NB4 (cell line): ENCODE data around the gene HOXA4.

Experiments
- MYC ChIP-seq: IDR thresholded peaks from 2 replicates; pipeline ENCODE4 v1.6.1; 2011; ENCODE audit warnings: low read depth, low read length
- POLR2A ChIP-seq: IDR thresholded peaks from 2 replicates; pipeline ENCODE4 v1.6.1; 2011; ENCODE audit warnings: mild to moderate bottlenecking; ENCODE audit not compliant: insufficient read length; ENCODE audit errors: extremely low read depth
- TF ChIP-seq, protein P1 (sequence below): IDR thresholded peaks from one replicate; pipeline ENCODE4 v1.5.1; 2012; ENCODE audit warnings: low read depth, low read length

DNA sequence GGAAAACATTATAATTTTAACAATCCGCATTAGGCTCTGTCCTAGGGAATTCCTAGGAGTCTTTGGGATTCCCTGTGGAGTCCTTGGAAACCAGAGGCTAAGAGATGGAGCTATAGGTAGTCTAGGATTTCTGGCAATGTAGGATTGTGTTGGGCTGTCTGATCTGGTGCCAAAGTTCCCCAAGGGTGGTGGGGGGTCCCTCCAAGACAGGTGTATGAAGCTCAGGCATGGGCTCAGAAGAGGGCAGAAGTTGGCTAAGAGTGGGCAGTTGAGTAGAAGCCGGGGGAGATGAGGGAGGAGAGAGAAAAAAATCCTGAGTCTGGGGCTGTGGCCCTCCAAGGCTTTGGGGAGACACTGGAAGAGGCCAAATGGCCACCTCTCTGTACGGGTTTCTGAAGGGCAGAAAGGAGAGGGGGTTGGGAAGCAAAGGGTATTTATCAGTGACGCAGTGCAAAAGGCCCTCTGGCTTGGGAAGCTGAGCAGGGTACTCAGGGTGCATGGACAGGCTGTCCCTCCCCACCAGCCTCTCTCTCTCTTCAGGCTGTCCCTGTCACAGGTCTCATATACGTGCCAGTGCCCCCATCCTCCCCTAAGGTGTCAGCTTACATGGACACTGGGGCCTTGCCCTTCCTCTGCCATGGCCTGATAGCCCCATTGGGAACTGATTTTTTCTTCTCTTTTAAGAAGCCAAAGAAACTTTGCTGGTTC lies 16.1 kb upstream of the HOXA4 start:
- no peak for TF ChIP-seq POLR2A
- TF ChIP-seq, protein P1, sequence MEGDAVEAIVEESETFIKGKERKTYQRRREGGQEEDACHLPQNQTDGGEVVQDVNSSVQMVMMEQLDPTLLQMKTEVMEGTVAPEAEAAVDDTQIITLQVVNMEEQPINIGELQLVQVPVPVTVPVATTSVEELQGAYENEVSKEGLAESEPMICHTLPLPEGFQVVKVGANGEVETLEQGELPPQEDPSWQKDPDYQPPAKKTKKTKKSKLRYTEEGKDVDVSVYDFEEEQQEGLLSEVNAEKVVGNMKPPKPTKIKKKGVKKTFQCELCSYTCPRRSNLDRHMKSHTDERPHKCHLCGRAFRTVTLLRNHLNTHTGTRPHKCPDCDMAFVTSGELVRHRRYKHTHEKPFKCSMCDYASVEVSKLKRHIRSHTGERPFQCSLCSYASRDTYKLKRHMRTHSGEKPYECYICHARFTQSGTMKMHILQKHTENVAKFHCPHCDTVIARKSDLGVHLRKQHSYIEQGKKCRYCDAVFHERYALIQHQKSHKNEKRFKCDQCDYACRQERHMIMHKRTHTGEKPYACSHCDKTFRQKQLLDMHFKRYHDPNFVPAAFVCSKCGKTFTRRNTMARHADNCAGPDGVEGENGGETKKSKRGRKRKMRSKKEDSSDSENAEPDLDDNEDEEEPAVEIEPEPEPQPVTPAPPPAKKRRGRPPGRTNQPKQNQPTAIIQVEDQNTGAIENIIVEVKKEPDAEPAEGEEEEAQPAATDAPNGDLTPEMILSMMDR: no peak
- TF ChIP-seq MYC: no peak
